GM18502 (cell line): ENCODE measurements around the gene CREB3L2.
"Not testable (repeated sequence)": the region's sequence is repeated elsewhere in the genome, so short reads cannot be mapped to it uniquely, and the experiment has no call there.

Experiments used
- ATAC-seq: cut with Tn5 transposase; IDR thresholded peaks from one replicate; pipeline ENCODE4 v1.9.1; 2021; ENCODE audit warnings: mild to moderate bottlenecking; ENCODE audit not compliant: unreplicated experiment, poor library complexity

Gene CREB3L2

DNA sequence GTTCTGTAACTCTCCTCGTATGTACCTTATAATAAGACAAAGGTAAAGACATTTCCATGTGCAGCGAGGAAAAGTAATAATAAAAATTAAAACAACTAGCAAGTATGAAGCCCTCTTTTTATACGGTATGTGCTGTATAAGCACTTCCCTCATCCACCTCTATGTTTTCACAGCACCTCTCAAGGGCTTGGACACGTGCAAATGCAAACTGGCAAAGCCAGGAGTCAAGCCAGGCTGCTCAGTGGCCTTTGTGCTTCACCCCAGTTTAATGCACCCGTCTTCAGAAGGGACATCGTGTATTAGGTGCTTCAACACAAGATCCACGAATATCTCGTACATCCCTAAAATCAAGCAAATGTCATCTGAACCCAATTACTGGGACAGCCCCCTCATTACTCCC is 153.8 kb downstream of the CREB3L2 start:
- ATAC-seq = no peak

- peak; percentile 27 for ATAC-seq
Measured at GRCh38 chr7:137847568-137848050, 154.3 kb downstream of the CREB3L2 start.

DNA sequence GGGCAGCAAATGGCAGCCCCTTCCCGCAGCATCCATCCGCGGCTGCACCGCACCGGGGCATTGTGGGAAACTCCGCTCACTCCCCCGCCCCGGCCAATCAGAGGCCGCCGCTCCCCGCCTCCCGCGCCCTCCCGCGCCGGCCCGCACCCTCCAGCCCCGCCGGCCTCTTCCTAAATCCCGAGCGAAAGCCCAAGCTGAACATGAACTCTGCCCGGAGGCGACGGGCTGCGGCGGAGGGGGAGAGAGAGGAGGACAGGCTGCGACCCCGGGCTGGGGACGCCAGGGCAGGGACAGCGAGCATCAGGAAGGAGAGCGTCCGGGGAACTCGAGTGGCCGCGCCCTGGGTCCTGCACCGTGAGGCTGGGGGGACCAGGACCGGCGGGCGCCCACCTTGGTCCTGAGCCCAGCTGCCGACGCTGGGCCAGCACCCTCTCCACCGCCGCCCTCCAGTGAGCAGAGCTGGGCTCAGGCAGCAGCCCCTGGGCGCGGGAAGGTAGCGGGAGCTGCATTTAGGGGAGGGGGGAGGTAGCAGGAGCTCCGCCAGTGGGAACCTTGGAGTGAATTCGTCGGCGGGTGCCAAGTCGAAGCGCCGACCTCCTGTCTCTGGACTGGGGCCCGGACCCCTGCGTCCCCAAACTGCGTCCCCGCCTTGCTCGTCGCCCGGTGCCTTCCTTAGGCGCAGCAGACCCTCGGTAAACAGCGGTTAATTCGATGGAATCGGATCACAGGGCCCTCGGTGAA is 154.9 kb downstream of the CREB3L2 start, which contains the start of gene DGKI:
Gene DGKI, minus strand, starts transcription at position 148 of the 741 bp plus-strand sequence.
- ATAC-seq = peak; percentile 58

DNA sequence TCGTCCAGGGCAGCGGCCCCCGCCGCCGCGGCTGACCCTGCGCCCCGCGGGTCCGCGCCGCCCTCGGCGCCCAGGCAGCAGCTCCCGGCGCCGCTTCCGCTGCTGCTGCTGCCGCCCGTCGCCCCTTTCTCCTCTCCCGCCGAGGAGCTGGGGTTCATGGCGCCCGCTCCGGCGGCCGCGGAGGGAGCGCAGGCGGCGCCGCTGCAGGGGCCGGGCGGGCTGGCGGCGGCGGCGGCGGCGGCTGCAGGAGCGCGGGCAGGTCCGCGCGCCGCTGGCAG is 155.4 kb downstream of the CREB3L2 start:
- peak; percentile 43 for ATAC-seq

GRCh38 chr7:137844677-137845425 is 157.0 kb downstream of the CREB3L2 start:
- ATAC-seq = no peak

- no peak for ATAC-seq
Measured at GRCh38 chr7:137839903-137840779, 161.7 kb downstream of the CREB3L2 start.

- ATAC-seq = no peak
Measured at GRCh38 chr7:137838706-137839315, 163.1 kb downstream of the CREB3L2 start.

DNA sequence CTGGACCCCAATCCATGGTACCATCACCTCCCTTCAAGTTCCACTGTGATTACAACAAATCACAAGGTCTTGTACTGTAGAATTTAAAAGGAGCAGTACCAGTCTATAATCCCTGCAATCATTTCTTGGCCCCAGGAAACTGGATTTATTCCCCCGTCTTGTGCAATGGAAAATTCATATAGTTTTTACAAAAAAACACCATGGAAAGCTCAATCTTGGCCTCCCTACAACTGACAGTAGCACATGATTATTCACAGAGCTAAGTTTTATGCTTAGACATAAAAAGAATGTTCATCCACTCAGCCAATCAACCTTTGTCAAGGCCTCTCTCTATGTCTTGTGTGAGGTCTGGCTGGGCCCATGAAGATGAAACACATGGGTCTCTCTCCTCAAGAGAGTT is 165.3 kb downstream of the CREB3L2 start:
- ATAC-seq = no peak

GRCh38 chr7:137836113-137836509 is 165.8 kb downstream of the CREB3L2 start:
- ATAC-seq = no peak

- ATAC-seq = no peak
Measured at GRCh38 chr7:137835486-137836112, 166.3 kb downstream of the CREB3L2 start.

DNA sequence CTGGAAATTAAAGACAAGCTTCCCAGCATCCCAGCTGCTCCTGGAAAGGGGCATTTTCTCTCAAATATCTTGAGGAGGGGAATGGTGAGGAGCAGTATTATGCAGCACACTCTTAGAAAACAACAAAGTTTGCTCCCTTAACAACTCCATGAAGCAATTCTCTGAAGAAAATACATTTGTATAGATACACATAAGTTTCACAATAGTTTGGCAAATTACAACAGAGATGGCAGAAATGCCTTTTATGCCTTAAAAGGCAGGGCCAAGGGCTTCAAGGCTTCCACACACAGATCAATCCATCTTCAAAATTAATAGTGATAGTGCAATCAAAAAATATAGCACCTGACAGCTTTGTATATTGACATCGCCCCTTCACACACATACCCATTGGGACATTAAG is 167.3 kb downstream of the CREB3L2 start:
- ATAC-seq = no peak

GRCh38 chr7:137832990-137833389 is 168.9 kb downstream of the CREB3L2 start:
- ATAC-seq = not testable (repeated sequence)

DNA sequence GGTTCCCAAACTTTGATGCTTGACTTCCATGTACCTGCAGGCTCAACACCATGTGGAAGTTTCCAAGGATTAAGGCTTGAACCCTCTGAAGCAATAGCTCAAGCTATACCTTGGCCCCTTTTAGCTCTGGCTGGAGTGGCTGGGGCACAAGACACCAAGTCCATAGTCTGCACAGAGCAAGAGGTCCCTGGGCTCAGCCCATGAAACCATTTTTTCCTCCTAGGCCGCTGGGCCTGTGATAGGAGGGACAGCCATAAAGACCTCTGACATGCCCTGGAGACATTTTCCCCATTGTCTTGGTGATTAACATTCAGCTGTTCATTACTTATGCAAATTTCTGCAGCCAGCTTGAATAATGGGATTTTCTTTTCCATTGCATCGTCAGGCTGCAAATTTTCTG is 169.5 kb downstream of the CREB3L2 start:
- ATAC-seq = no peak

GRCh38 chr7:137831555-137831954 is 170.3 kb downstream of the CREB3L2 start:
- not testable (repeated sequence) for ATAC-seq

- ATAC-seq = no peak
Measured at GRCh38 chr7:137829337-137829992, 172.4 kb downstream of the CREB3L2 start.

DNA sequence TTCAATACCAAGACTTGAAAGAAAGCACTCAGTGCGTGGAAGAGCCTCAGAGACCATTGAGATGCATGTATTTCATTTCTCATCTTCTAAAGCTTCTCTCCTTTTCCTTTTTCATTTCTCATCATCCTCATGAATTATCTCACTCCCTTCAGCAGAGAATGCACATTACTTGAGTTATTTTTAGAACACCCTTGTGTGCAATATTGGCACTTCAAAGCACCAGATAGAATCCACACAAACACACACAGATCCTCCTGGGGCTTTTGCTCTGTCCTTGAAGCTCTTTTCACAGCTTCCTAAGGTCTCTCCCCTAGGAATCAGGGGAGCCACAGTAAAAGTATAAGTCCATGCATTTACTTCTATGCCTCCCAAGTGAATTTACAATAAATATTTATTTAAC is 173.4 kb downstream of the CREB3L2 start:
- ATAC-seq = no peak

DNA sequence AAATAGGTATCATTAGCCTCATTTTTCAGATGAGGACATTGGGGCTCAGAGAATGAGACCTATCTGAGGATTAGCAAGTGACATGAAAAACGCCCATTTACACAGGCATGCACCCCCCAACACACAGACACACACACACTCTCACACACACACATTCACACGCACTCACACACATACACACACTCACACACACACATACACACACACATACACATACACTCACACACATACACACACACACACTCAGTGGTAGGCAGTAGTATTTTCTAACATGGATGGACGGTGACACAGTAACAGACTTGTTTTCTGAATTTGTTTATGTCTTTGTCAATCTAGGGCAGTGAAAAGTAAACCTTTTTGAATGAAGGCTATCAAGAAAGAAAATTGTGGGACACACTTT is 176.4 kb downstream of the CREB3L2 start:
- ATAC-seq = no peak
